MM.1S (cell line): ENCODE measurements around the gene HIF1A.

Source experiments
- CTCF ChIP-seq: fragments of 300-600 bp; sonication (generic); IDR thresholded peaks from 2 replicates; pipeline ENCODE4 v1.5.1; 2016; ENCODE audit warnings: antibody characterized with exemption, low read length, mixed read lengths
- EZH2 ChIP-seq: fragments of 300-600 bp; sonication (generic); optimal IDR thresholded peaks from 2 replicates; pipeline ENCODE3; 2017; ENCODE audit warnings: low read depth, mild to moderate bottlenecking, antibody characterized with exemption, low read length, mixed read lengths

GRCh38 chr14:61663312-61663979 is 31.9 kb upstream of the HIF1A start:
- TF ChIP-seq CTCF, result no peak
- TF ChIP-seq EZH2, result no peak
